ENCODE measurements around the gene TULP1. TPM values are rescaled to one million over a fixed set of nuclear protein-coding genes. Genes with fewer than 3 reads are reported as not detected.

TULP1 gene
- total RNA-seq, 1 donor from 2014 or later: not detected

- peaks cover 12% of the 10 kb centered on the region for H3K27me3 ChIP-seq (ENCODE audit: insufficient read depth, low read length)
- no peak overlapping the region for H3K27ac ChIP-seq (ENCODE audit: low read depth, low read length)
- H4K20me1 ChIP-seq (ENCODE audit: insufficient read depth, low read length): no peaks in the 10 kb centered on the region
- H3K4me3 ChIP-seq (ENCODE audit: insufficient read depth, low read depth, low read length): no peak overlapping the region
- no peaks in the 10 kb centered on the region for H3K9me3 ChIP-seq (ENCODE audit: insufficient read depth, low read depth, low read length)
- no peak overlapping the region for H2AFZ ChIP-seq (ENCODE audit: low read depth, low read length)
- peaks cover 17% of the 10 kb centered on the region for H3K27me3 Mint-ChIP-seq (ENCODE audit: low read depth, unreplicated experiment)
- H3K27ac Mint-ChIP-seq (ENCODE audit: unreplicated experiment): no peak overlapping the region
- DNase-seq (ENCODE audit: low read depth) (no peak), FAIRE-seq (no peak)
- no peaks in the 10 kb centered on the region for H3K4me1 ChIP-seq (ENCODE audit: insufficient read depth, low read length)
- no peaks in the 10 kb centered on the region for H3K36me3 ChIP-seq (ENCODE audit: insufficient read depth, low read length)
- no peaks in the 10 kb centered on the region for H3K4me1 Mint-ChIP-seq (ENCODE audit: low read depth, unreplicated experiment)
- H3K79me2 ChIP-seq (ENCODE audit: insufficient read depth, low read length): no peaks in the 10 kb centered on the region
- no peak overlapping the region for H3K4me3 Mint-ChIP-seq (ENCODE audit: unreplicated experiment)
- H3K36me3 Mint-ChIP-seq (ENCODE audit: low read depth, unreplicated experiment): no peaks in the 10 kb centered on the region
- H3K9ac ChIP-seq (ENCODE audit: low read length): no peak overlapping the region
- H3K4me2 ChIP-seq (ENCODE audit: low read length): no peak overlapping the region
- TF ChIP-seq EZH2 (IDR thresholded peaks at IDR 0.05; ENCODE audit: insufficient read depth, low read length) (no peak), CTCF (IDR thresholded peaks at IDR 0.05; ENCODE audit: insufficient read depth, low read depth, low read length) (no peak)
- no peaks in the 10 kb centered on the region for H3K9me3 Mint-ChIP-seq (ENCODE audit: unreplicated experiment)
These were observed 1.9 kb upstream of the TULP1 start for GRCh38 chr6:35514587-35514986.

- Mint-ChIP-seq H3K9me3 (ENCODE audit: unreplicated experiment) (no peaks in the 10 kb centered on the region), H3K4me1 (ENCODE audit: low read depth, unreplicated experiment) (no peaks in the 10 kb centered on the region), H3K27me3 (ENCODE audit: low read depth, unreplicated experiment) (peaks cover 32% of the 10 kb centered on the region), H3K27ac (ENCODE audit: unreplicated experiment) (no peak overlapping the region), H3K4me3 (ENCODE audit: unreplicated experiment) (no peak overlapping the region), H3K36me3 (ENCODE audit: low read depth, unreplicated experiment) (no peaks in the 10 kb centered on the region)
- H3K4me3 ChIP-seq (ENCODE audit: insufficient read depth, low read depth, low read length): no peak overlapping the region
- H3K27me3 ChIP-seq (ENCODE audit: insufficient read depth, low read length): peaks cover 12% of the 10 kb centered on the region
- H3K4me2 ChIP-seq (ENCODE audit: low read length): no peak overlapping the region
- H3K36me3 ChIP-seq (ENCODE audit: insufficient read depth, low read length): no peaks in the 10 kb centered on the region
- no peak overlapping the region for H3K27ac ChIP-seq (ENCODE audit: low read depth, low read length)
- no peak overlapping the region for H2AFZ ChIP-seq (ENCODE audit: low read depth, low read length)
- TF ChIP-seq CTCF (IDR thresholded peaks at IDR 0.05; ENCODE audit: insufficient read depth, low read depth, low read length) (no peak), EZH2 (IDR thresholded peaks at IDR 0.05; ENCODE audit: insufficient read depth, low read length) (no peak)
- no peaks in the 10 kb centered on the region for H4K20me1 ChIP-seq (ENCODE audit: insufficient read depth, low read length)
- FAIRE-seq: no peak
- no peaks in the 10 kb centered on the region for H3K4me1 ChIP-seq (ENCODE audit: insufficient read depth, low read length)
- H3K79me2 ChIP-seq (ENCODE audit: insufficient read depth, low read length): no peaks in the 10 kb centered on the region
- no peak overlapping the region for H3K9ac ChIP-seq (ENCODE audit: low read length)
- no peaks in the 10 kb centered on the region for H3K9me3 ChIP-seq (ENCODE audit: insufficient read depth, low read depth, low read length)
- no peak for DNase-seq (ENCODE audit: low read depth)
These were observed 690 bp downstream of the TULP1 start for GRCh38 chr6:35512006-35512405.

- H3K27me3 Mint-ChIP-seq (ENCODE audit: low read depth, unreplicated experiment): peaks cover 32% of the 10 kb centered on the region
- Histone ChIP-seq H3K9me3 (ENCODE audit: insufficient read depth, low read depth, low read length) (no peaks in the 10 kb centered on the region), H3K4me3 (ENCODE audit: insufficient read depth, low read depth, low read length) (no peak overlapping the region), H3K4me1 (ENCODE audit: insufficient read depth, low read length) (no peaks in the 10 kb centered on the region), H4K20me1 (ENCODE audit: insufficient read depth, low read length) (no peaks in the 10 kb centered on the region), H3K27me3 (ENCODE audit: insufficient read depth, low read length) (peaks cover 12% of the 10 kb centered on the region), H2AFZ (ENCODE audit: low read depth, low read length) (no peak overlapping the region), H3K9ac (ENCODE audit: low read length) (no peak overlapping the region), H3K4me2 (ENCODE audit: low read length) (peak overlapping the region; percentile 51), H3K27ac (ENCODE audit: low read depth, low read length) (no peak overlapping the region), H3K79me2 (ENCODE audit: insufficient read depth, low read length) (no peaks in the 10 kb centered on the region), H3K36me3 (ENCODE audit: insufficient read depth, low read length) (no peaks in the 10 kb centered on the region)
- no peaks in the 10 kb centered on the region for H3K4me1 Mint-ChIP-seq (ENCODE audit: low read depth, unreplicated experiment)
- H3K27ac Mint-ChIP-seq (ENCODE audit: unreplicated experiment): no peak overlapping the region
- H3K36me3 Mint-ChIP-seq (ENCODE audit: low read depth, unreplicated experiment): no peaks in the 10 kb centered on the region
- no peak for DNase-seq (ENCODE audit: low read depth)
- peak; percentile 61 for TF ChIP-seq EZH2 (IDR thresholded peaks at IDR 0.05; ENCODE audit: insufficient read depth, low read length)
- no peak for TF ChIP-seq CTCF (IDR thresholded peaks at IDR 0.05; ENCODE audit: insufficient read depth, low read depth, low read length)
- no peak for FAIRE-seq
- no peaks in the 10 kb centered on the region for H3K9me3 Mint-ChIP-seq (ENCODE audit: unreplicated experiment)
- no peak overlapping the region for H3K4me3 Mint-ChIP-seq (ENCODE audit: unreplicated experiment)
These were observed 1.1 kb downstream of the TULP1 start for GRCh38 chr6:35511562-35511941.

Data from astrocyte (in vitro differentiated cells and primary cell).